ENCODE measurements around the gene RALGPS2. TPM values are rescaled to one million over a fixed set of nuclear protein-coding genes. Genes with fewer than 3 reads are reported as not detected.

Gene RALGPS2
- total and polyA plus RNA-seq, 2 of the 13 experiments (the other 11 are each of a cell fraction or from before 2014, with no cell fraction given), result 15.6 to 36.0 TPM

DNA sequence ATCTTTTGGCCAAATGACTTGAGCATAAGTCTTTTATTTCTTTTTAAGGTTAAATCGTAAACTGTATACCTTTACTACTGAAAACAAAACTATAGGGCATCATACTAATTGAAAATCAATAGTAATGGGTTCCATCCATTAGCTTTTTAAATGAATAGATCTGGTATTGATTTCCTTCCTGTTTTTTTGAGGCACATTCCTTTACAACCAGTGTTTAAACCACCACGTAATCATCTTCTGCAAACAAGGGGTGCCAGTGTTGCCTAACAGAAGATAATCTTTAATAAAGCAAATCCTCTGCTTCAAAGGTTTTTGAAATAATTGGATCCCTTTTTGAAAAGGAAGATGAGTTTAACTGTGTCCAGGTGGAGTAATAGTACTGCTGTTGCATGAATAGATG lies 194.5 kb downstream of the RALGPS2 start (continued):
- no peak for TF ChIP-seq ZNF496 (CRISPR knock-in tag; IDR thresholded peaks at IDR 0.05; ENCODE audit: insufficient replicate concordance)
- no peak for TF ChIP-seq KLF6 (CRISPR knock-in tag; IDR thresholded peaks at IDR 0.05)
- TF ChIP-seq MXD4 (CRISPR knock-in tag; IDR thresholded peaks at IDR 0.05), result no peak
- no peak for TF ChIP-seq ZNF850 (CRISPR knock-in tag; conservative IDR thresholded peaks at IDR 0.05)
- no peak for TF ChIP-seq ZNF253 (CRISPR knock-in tag; IDR thresholded peaks at IDR 0.05; ENCODE audit: borderline replicate concordance)
- peak; percentile 80 for TF ChIP-seq ZNF629 (CRISPR knock-in tag; conservative IDR thresholded peaks at IDR 0.05)
- TF ChIP-seq ISX (CRISPR knock-in tag; conservative IDR thresholded peaks at IDR 0.05), result no peak
- no peak for TF ChIP-seq ZNF589 (CRISPR knock-in tag; conservative IDR thresholded peaks at IDR 0.05)
- TF ChIP-seq, protein P1, sequence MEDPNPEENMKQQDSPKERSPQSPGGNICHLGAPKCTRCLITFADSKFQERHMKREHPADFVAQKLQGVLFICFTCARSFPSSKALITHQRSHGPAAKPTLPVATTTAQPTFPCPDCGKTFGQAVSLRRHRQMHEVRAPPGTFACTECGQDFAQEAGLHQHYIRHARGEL (CRISPR knock-in tag; IDR thresholded peaks at IDR 0.05), result no peak
- no peak for TF ChIP-seq ARNT2 (CRISPR knock-in tag; IDR thresholded peaks at IDR 0.05; ENCODE audit: low read depth)
- no peak for TF ChIP-seq NR1H2 (CRISPR knock-in tag; IDR thresholded peaks at IDR 0.05; ENCODE audit: borderline replicate concordance, low read depth)
- TF ChIP-seq ZNF709 (CRISPR knock-in tag; IDR thresholded peaks at IDR 0.05), result no peak
- TF ChIP-seq HES4 (CRISPR knock-in tag; IDR thresholded peaks at IDR 0.05; ENCODE audit: borderline replicate concordance), result no peak
- TF ChIP-seq HNF4G (IDR thresholded peaks at IDR 0.05; ENCODE audit: borderline replicate concordance, low read depth, low read length), result no peak
- no peak for TF ChIP-seq HNF4G (CRISPR knock-in tag; IDR thresholded peaks at IDR 0.05; ENCODE audit: borderline replicate concordance, low read depth)
- peak; percentile 81 for TF ChIP-seq HMG20A (CRISPR knock-in tag; IDR thresholded peaks at IDR 0.05; ENCODE audit: borderline replicate concordance)
- no peak for TF ChIP-seq AGO2 (optimal IDR thresholded peaks at IDR 0.05; ENCODE audit: low read depth, low read length)
- TF ChIP-seq, protein P2, sequence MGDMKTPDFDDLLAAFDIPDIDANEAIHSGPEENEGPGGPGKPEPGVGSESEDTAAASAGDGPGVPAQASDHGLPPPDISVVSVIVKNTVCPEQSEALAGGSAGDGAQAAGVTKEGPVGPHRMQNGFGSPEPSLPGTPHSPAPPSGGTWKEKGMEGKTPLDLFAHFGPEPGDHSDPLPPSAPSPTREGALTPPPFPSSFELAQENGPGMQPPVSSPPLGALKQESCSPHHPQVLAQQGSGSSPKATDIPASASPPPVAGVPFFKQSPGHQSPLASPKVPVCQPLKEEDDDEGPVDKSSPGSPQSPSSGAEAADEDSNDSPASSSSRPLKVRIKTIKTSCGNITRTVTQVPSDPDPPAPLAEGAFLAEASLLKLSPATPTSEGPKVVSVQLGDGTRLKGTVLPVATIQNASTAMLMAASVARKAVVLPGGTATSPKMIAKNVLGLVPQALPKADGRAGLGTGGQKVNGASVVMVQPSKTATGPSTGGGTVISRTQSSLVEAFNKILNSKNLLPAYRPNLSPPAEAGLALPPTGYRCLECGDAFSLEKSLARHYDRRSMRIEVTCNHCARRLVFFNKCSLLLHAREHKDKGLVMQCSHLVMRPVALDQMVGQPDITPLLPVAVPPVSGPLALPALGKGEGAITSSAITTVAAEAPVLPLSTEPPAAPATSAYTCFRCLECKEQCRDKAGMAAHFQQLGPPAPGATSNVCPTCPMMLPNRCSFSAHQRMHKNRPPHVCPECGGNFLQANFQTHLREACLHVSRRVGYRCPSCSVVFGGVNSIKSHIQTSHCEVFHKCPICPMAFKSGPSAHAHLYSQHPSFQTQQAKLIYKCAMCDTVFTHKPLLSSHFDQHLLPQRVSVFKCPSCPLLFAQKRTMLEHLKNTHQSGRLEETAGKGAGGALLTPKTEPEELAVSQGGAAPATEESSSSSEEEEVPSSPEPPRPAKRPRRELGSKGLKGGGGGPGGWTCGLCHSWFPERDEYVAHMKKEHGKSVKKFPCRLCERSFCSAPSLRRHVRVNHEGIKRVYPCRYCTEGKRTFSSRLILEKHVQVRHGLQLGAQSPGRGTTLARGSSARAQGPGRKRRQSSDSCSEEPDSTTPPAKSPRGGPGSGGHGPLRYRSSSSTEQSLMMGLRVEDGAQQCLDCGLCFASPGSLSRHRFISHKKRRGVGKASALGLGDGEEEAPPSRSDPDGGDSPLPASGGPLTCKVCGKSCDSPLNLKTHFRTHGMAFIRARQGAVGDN (CRISPR knock-in tag; IDR thresholded peaks at IDR 0.05), result no peak
- TF ChIP-seq SIN3A (IDR thresholded peaks at IDR 0.05; ENCODE audit: borderline replicate concordance, low read depth, low read length), result no peak
- TF ChIP-seq KAT8 (CRISPR knock-in tag; IDR thresholded peaks at IDR 0.05), result peak; percentile 44; the same call in 1 of the 2 replicates
- TF ChIP-seq, protein P3, sequence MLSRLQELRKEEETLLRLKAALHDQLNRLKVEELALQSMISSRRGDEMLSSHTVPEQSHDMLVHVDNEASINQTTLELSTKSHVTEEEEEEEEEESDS (CRISPR knock-in tag; IDR thresholded peaks at IDR 0.05; ENCODE audit: borderline replicate concordance), result no peak
- TF ChIP-seq ZNF776 (CRISPR knock-in tag; IDR thresholded peaks at IDR 0.05), result no peak
- no peak for TF ChIP-seq PCBP1 (IDR thresholded peaks at IDR 0.05; ENCODE audit: borderline replicate concordance, low read depth, low read length)
- no peak for TF ChIP-seq ZNF136 (CRISPR knock-in tag; IDR thresholded peaks at IDR 0.05; ENCODE audit: low read depth)
- TF ChIP-seq, protein P4, sequence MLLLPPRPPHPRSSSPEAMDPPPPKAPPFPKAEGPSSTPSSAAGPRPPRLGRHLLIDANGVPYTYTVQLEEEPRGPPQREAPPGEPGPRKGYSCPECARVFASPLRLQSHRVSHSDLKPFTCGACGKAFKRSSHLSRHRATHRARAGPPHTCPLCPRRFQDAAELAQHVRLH (CRISPR knock-in tag; IDR thresholded peaks at IDR 0.05; ENCODE audit: borderline replicate concordance, low read depth), result no peak
- TF ChIP-seq, protein P5, sequence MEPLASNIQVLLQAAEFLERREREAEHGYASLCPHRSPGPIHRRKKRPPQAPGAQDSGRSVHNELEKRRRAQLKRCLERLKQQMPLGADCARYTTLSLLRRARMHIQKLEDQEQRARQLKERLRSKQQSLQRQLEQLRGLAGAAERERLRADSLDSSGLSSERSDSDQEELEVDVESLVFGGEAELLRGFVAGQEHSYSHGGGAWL (CRISPR knock-in tag; IDR thresholded peaks at IDR 0.05), result no peak
- TF ChIP-seq SIX1 (CRISPR knock-in tag; IDR thresholded peaks at IDR 0.05; ENCODE audit: borderline replicate concordance), result peak; percentile 68; the same call in 1 of the 2 replicates
- no peak for TF ChIP-seq ZNF768 (CRISPR knock-in tag; IDR thresholded peaks at IDR 0.05)

Measured in HepG2 (cell line).